ENCODE measurements around the gene PRKCE.

DNA sequence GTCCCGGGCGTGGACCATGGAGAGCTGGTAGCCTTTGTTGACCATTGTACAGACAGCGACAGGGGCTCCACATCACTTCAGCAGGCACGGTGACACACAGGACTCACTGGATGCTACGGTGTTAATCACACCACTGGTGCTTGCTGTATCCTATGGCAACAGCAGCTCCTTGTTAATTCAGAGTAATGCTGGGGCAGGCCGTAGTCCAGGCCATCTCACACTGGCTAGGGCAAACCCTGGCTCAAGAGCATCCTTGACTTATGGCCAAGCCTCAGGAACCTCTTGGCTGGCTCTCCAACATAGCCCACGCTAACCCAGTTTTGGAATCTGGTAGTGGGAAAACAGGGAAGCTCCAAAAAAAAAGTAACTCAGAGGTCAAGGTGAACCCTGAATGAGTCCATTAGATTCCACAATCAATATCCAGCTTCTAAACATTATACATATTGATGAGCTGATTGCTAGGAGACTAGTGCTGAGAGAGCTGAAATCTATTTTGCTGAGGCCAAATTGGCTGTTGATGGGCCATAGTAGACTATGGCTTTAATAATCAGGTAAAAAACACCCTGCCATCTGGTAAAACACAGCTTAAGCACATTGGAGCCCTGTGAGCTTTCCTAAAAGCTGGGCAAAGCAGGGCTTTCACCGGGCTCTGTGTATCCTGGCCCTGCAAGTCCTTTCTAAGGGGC, 253.6 kb downstream of the PRKCE start:
- TF ChIP-seq, protein P1, sequence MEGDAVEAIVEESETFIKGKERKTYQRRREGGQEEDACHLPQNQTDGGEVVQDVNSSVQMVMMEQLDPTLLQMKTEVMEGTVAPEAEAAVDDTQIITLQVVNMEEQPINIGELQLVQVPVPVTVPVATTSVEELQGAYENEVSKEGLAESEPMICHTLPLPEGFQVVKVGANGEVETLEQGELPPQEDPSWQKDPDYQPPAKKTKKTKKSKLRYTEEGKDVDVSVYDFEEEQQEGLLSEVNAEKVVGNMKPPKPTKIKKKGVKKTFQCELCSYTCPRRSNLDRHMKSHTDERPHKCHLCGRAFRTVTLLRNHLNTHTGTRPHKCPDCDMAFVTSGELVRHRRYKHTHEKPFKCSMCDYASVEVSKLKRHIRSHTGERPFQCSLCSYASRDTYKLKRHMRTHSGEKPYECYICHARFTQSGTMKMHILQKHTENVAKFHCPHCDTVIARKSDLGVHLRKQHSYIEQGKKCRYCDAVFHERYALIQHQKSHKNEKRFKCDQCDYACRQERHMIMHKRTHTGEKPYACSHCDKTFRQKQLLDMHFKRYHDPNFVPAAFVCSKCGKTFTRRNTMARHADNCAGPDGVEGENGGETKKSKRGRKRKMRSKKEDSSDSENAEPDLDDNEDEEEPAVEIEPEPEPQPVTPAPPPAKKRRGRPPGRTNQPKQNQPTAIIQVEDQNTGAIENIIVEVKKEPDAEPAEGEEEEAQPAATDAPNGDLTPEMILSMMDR (IDR thresholded peaks at IDR 0.05; ENCODE audit: poor library complexity) = no peak
- no peak for TF ChIP-seq EZH2 (IDR thresholded peaks at IDR 0.05; ENCODE audit: borderline replicate concordance)
